HG03108 (cell line): ENCODE measurements around the gene FAM170A.

Experiments
- ATAC-seq: cut with Tn5 transposase; IDR thresholded peaks from one replicate; pipeline ENCODE4 v1.9.1; 2021; ENCODE audit warnings: moderate library complexity; ENCODE audit not compliant: unreplicated experiment

FAM170A gene

DNA sequence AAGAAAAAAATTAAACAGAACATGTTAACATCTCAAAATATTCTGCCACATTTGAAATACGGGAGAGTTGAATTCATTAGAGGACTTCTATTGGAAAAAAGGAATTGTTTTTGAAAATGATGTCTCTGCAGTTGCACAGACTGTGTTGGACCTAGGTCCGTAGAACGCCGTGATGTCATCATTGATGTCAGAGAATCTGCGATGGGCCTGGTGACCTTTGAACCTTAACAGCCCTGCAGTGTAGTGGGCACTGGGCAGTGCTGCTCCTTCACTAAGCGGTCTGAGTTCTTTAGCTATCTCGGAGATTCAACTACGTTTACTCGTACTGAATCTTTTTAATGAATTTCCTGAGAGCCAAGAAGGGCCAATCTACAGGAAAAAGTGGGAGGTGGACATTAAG lies at the start of gene FAM170A:
Gene FAM170A, plus strand, starts transcription at position 220 of the 400 bp plus-strand sequence. CDS start 211 bp downstream, outside the sequence.
- no peak for ATAC-seq

- ATAC-seq = no peak
These were observed 46.4 kb upstream of the FAM170A start for GRCh38 chr5:119582987-119583386.

DNA sequence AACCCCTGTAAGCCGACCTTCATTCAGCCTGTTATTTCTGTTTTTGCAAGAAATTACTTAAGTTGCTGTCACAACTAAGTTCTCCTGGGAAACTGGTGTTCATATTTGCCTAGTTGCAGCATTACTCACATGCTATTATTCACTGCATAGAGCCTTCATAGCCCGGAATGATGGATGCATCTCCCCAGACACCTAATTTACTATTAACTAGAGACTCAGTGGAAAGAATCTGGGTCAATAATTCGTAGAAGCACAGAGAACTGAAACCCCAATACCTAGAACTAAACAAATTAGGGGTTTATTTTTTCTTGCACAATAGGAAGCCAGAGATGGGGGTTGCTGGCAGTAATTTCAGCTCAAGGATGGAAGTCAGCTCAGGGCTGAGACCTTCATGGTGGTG lies 45.7 kb upstream of the FAM170A start:
- peak; percentile 92 for ATAC-seq

GRCh38 chr5:119596046-119596445 lies 33.3 kb upstream of the FAM170A start:
- ATAC-seq = no peak

- ATAC-seq = no peak
These were observed 31.5 kb upstream of the FAM170A start for GRCh38 chr5:119597728-119598298.

GRCh38 chr5:119613937-119614336 lies 15.4 kb upstream of the FAM170A start:
- no peak for ATAC-seq

DNA sequence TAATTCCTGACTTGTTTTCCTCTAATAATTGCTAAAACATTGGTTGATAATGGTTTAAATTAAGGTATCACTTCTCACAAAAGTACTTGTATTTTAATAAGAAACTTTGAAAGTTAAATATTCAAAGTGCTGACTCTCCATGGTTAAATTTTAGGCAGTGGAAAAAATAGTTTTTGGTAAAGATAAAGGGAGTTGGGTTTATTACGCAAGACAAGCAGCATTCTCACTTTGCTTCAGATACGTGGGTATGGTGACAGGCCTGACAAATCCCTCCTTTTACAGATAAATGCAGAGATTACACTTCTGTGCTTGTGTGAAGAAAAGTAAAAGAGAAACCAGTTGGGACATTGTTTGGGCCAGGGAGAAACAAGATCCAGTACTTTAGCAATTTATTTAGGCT lies 14.5 kb upstream of the FAM170A start:
- no peak for ATAC-seq

DNA sequence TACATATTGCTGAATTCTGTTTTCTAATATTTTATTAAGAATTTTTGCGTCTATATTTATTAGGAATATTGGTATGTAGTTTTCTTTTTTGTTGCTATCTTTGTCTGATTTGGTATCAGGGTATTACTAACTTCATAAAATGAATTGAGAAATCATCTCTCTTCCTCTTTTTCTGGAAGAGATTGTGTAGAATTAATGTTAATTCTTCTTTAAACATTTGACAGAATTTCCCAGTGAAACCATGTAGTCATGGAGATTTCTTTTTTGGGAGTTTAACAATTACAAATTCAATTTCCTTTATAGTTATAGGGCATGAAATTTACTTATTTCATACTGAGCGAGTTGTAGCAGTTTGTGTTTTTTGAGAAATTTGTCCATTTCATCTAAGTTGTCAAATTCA lies 3.3 kb upstream of the FAM170A start:
- ATAC-seq = no peak

DNA sequence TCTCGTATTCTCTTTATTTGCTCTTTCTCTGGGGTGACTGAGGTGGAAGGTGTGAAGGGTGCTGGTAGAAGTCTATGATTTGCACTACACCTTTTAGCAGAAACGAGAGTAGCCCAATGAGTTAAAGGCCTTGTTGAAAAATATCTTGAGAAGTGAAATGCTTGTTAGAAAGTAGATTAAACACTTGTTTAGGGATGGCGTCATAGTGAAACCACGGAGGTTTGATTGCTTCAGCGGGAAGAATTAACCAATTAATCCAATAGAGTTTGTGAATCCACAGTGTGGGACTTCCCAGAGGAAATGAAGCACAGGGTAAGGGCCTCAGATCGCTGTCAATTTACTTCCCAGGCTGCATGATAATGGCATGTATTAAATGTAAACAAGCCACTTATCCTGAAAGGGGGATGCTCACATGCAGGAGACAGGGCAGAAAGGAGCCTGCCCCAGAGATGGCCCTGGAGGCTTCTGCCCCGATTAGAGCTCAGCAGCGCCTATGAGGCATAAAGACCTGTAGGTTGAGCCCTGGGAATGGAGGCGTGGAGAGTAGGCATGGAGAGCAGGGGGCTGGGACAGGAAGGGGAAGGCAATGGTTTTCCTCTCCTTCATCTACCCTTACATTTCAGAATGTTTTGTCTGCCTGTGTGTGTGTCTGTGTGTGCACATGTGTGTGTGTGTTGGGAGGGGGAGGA lies 1.5 kb downstream of the FAM170A start:
- no peak for ATAC-seq

DNA sequence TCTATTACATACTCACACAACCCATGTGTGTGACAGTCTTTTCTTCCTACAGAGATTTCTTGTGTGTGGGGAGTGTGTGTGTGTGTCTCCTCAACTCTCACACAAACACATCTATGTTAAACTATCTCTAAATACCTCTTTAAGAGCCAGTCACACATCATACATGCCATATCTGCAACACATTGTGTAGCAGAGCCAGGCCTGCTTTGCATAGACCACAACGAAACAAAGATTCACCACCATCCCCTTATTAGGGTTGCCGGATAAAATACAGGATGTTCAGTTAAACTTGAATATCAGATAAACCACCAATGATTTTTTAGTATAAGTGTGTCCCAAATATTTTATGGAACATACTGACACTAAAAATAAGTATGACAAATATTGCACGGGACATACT lies 2.3 kb downstream of the FAM170A start:
- no peak for ATAC-seq

- no peak for ATAC-seq
These were observed 22.1 kb downstream of the FAM170A start for GRCh38 chr5:119651486-119651885.

GRCh38 chr5:119655061-119655460 lies 25.7 kb downstream of the FAM170A start:
- no peak for ATAC-seq

DNA sequence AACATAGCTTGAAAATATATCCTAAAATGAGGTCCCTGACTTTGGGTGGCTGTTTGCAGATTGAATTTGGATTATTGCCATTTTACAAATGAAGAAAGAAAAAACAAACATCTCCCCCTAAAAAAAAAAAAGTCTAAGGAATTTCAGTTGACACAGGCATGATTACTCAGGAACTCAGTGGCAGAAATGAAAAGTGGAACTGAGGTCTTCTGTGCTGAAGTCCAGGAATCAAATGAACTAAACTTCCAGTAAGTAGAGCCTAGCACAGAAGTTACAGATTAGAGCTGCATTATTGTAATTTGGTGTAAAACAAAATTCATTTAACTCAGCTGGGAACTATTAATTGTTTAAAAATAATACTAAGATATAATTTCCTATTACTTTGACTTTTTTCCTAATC lies 26.7 kb downstream of the FAM170A start:
- no peak for ATAC-seq

- ATAC-seq = no peak
These were observed 37.2 kb downstream of the FAM170A start for GRCh38 chr5:119666542-119666941.

- no peak for ATAC-seq
These were observed 49.1 kb downstream of the FAM170A start for GRCh38 chr5:119678351-119679028.

DNA sequence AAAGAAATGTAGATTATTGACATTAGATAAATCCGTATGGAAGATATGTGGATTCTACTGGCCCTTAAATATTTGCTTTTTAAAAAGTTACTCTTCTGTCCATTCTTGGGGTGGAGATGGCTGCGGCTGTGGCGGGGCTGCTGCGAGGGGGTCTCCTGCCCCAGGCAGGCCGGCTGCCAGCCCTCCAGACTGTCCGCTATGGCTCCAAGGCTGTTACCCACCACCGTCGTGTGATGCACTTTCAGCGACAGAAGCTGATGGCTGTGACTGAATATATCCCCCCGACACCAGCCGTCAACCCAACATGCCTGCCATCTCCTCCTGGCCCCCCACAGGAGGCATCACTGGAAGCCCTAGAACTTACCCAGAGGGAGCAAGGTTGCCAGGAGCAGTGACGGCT lies 50.7 kb downstream of the FAM170A start:
- no peak for ATAC-seq

DNA sequence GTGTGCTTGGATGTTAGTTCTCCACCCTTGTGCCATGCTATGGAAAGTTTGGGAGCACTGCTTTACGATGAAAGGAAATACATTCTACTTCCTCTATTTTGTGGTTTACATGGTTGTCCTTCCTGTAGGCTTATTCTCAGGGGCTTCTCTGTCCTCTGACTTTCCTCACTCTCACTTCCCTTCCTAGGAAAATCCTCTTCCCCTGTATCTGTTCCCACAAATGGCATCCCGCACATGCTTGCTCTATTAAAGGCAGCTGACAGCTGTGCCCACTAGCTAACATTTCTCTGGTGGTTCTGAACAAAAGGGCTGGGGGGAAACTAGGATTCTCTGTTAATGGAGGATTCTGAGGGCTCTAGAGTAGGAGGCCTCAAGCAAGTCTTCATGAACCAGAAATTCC lies 52.4 kb downstream of the FAM170A start:
- ATAC-seq = no peak

DNA sequence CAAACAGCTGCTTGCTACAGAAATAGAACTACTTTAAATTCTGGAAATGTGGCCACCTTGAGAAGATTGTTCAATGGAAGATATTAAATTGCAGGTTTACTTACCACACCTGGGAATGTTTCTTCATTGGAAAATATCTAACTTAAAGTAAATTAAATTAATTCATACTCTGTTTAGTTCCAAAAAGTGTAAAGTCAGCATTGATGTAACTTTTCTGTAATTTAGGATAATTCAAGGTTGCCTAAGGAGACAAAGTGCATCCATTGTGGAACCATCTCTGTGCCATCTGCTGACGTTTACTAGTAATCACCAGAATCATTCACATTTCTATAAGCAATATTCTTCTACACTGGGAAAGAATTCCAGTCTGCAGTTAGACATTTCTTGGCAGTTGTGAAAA lies 53.0 kb downstream of the FAM170A start:
- no peak for ATAC-seq
